Left colon (tissue), 2 donors: ENCODE measurements around the gene MMP25. TPM values are rescaled to one million over a fixed set of nuclear protein-coding genes. Genes with fewer than 3 reads are reported as not detected.

Source experiments
- ATAC-seq: fragments of 200-7000 bp; cut with Tn5 transposase; one replicate; pipeline ENCODE4 v1.9.1; 2020; ENCODE audit warnings: mild to moderate bottlenecking, moderate library complexity
- DNase-seq, 2 donors: peaks; one replicate each; pipeline ENCODE4 v3.0.0-alpha.2; 2020
- intact Hi-C, 2 donors: fragments of 100-400 bp; cut with DNase I in 1 of 2; cut with micrococcal nuclease in 1 of 2; formaldehyde crosslinking; loops; one replicate each; pipeline versions ENCODE4 v1.11.2 to v1.14.0; 2022; cut with DNase I, micrococcal nuclease
- total RNA-seq, 2 donors: library from RNA; stranded (reverse); fragmentation: NEBNext Ultra II Directional; extraction: Animal tissue kit (Norgen Biotek cat#: 25700); gene quantifications; one replicate each; pipeline ENCODE4 v1.2.1, GENCODE V29; 2021
- donor health status: DM: no; HTN: no; CAD: no.
- donor health status: DM: yes; HTN: yes; CAD: no.

The MMP25 gene
- total RNA-seq, 2 donors from 2014 or later: 0.70 to 1.1 TPM

GRCh38 chr16:3027489-3027795 is 18.9 kb upstream of the MMP25 start:
- intact Hi-C loops: no loop called here
- DNase-seq (no peak), ATAC-seq (no peak)

- intact Hi-C loops: no loop called here
- DNase-seq (peak; percentile 78 to 93), ATAC-seq (peak; percentile 61)
Measured at GRCh38 chr16:3027983-3028715, 18.2 kb upstream of the MMP25 start.

GRCh38 chr16:3028716-3029319 is 17.5 kb upstream of the MMP25 start:
- no peak for ATAC-seq
- intact Hi-C loops: no loop called here
- no peak for DNase-seq

GRCh38 chr16:3029491-3030221 is 16.7 kb upstream of the MMP25 start:
- intact Hi-C loops: no loop called here
- DNase-seq: peak in 1 of 2 donors; percentile 29
- ATAC-seq: no peak

- intact Hi-C loops: no loop called here
- DNase-seq: no peak
- ATAC-seq: no peak
Measured at GRCh38 chr16:3030222-3031212, 15.8 kb upstream of the MMP25 start.

- DNase-seq (no peak), ATAC-seq (no peak)
- intact Hi-C loops: no loop called here
Measured at GRCh38 chr16:3032624-3033023, 13.7 kb upstream of the MMP25 start.

GRCh38 chr16:3035289-3035971 is 10.9 kb upstream of the MMP25 start:
- DNase-seq: peak in 1 of 2 donors; percentile 13
- no peak for ATAC-seq

GRCh38 chr16:3035972-3036725 is 10.2 kb upstream of the MMP25 start:
- DNase-seq (peak; percentile 66 to 69), ATAC-seq (peak; percentile 57)
- intact Hi-C loops: no loop called here

More at GRCh38 chr16:3035289-3035971, 10.9 kb upstream of the MMP25 start:
- intact Hi-C loops: no loop called here

- DNase-seq (peak; percentile 89 to 90), ATAC-seq (peak; percentile 73)
- intact Hi-C loops: no loop called here
Measured at GRCh38 chr16:3036726-3037315, 9.5 kb upstream of the MMP25 start, which contains the start of gene BICDL2. BICDL2 (minus strand) TSS chr16:3036944; CDS start chr16:3035496, 1,448 bp downstream.

GRCh38 chr16:3038256-3038655 is 8.1 kb upstream of the MMP25 start:
- DNase-seq (peak; percentile 69 to 79), ATAC-seq (peak; percentile 47)
- intact Hi-C loops: no loop called here

- ATAC-seq (peak; percentile 73), DNase-seq (peak; percentile 75 to 87)
Measured at GRCh38 chr16:3038896-3039295, 7.5 kb upstream of the MMP25 start.

GRCh38 chr16:3042376-3042775 is 4.0 kb upstream of the MMP25 start:
- intact Hi-C loops: no loop called here
- DNase-seq: no peak
- no peak for ATAC-seq

More at GRCh38 chr16:3038896-3039295, 7.5 kb upstream of the MMP25 start:
- intact Hi-C loops: no loop called here

- no peak for ATAC-seq
- intact Hi-C loops: no loop called here
- DNase-seq: no peak
Measured at GRCh38 chr16:3044708-3045107, 1.7 kb upstream of the MMP25 start.

GRCh38 chr16:3046641-3047386 is 453 bp downstream of the MMP25 start:
- ATAC-seq (peak; percentile 11), DNase-seq (no peak)
- intact Hi-C loops: no loop called here

GRCh38 chr16:3047387-3047720 is 993 bp downstream of the MMP25 start:
- intact Hi-C loops: no loop called here
- DNase-seq (no peak), ATAC-seq (peak; percentile 10)

GRCh38 chr16:3049921-3050481 is 3.6 kb downstream of the MMP25 start:
- intact Hi-C loops: no loop called here
- DNase-seq (no peak), ATAC-seq (no peak)
